DOHH2 (cell line): Measurements from ENCODE around the gene CLMN.
"Not testable (repeated sequence)": the region's sequence is repeated elsewhere in the genome, so short reads cannot be mapped to it uniquely, and the experiment has no call there.

Source experiments
- H3F3A ChIP-seq: fragments of 200-600 bp; sonication (generic), shearing (Covaris generic); 2 replicates; pipeline ENCODE4 v1.6.0; 2016; ENCODE audit warnings: antibody characterized with exemption, mild to moderate bottlenecking; ENCODE audit not compliant: control insufficient read depth, insufficient read depth
- H3K27ac ChIP-seq: fragments of 200-600 bp; sonication (generic); 2 replicates; pipeline ENCODE4 v1.5.1; 2014; ENCODE audit warnings: low read depth, mild to moderate bottlenecking, low read length, moderate library complexity
- H3K27me3 ChIP-seq: fragments of 200-600 bp; sonication (generic); 2 replicates; pipeline ENCODE4 v1.6.1; 2014; ENCODE audit warnings: mild to moderate bottlenecking, low read length, mixed read lengths; ENCODE audit not compliant: control insufficient read depth
- H3K36me3 ChIP-seq: fragments of 200-600 bp; sonication (generic); 2 replicates; pipeline ENCODE4 v1.6.1; 2014; ENCODE audit warnings: mild to moderate bottlenecking, low read length, moderate library complexity, mixed read lengths; ENCODE audit not compliant: control insufficient read depth
- H3K4me1 ChIP-seq: fragments of 200-600 bp; sonication (generic); 2 replicates; pipeline ENCODE4 v1.6.1; 2014; ENCODE audit warnings: mild to moderate bottlenecking, low read length, mixed read lengths; ENCODE audit not compliant: control insufficient read depth
- H3K4me2 ChIP-seq: fragments of 200-600 bp; sonication (generic); 2 replicates; pipeline ENCODE4 v1.6.0; 2014; ENCODE audit warnings: mild to moderate bottlenecking, low read length, moderate library complexity
- H3K4me3 ChIP-seq: fragments of 200-600 bp; sonication (generic); 2 replicates; pipeline ENCODE4 v1.5.1; 2014; ENCODE audit warnings: mild to moderate bottlenecking, low read length, mixed read lengths
- H3K79me2 ChIP-seq: fragments of 200-600 bp; sonication (generic); 2 replicates; pipeline ENCODE4 v1.6.1; 2014; ENCODE audit warnings: mild to moderate bottlenecking, low read length, mixed read lengths; ENCODE audit not compliant: control insufficient read depth
- H3K9me2 ChIP-seq: fragments of 200-600 bp; sonication (generic); replicated peaks from 2 replicates; pipeline ENCODE4 v1.6.1; 2014; ENCODE audit warnings: mild to moderate bottlenecking, low read length, mixed read lengths; ENCODE audit not compliant: control insufficient read depth
- H3K9me3 ChIP-seq: fragments of 200-600 bp; sonication (generic); 2 replicates; pipeline ENCODE4 v1.6.1; 2014; ENCODE audit warnings: antibody characterized with exemption, low read length, mixed read lengths; ENCODE audit not compliant: control insufficient read depth, insufficient read depth
- H4K20me1 ChIP-seq: fragments of 200-600 bp; sonication (generic); 2 replicates; pipeline ENCODE4 v1.6.0; 2014; ENCODE audit warnings: low read depth, mild to moderate bottlenecking, antibody characterized with exemption, low read length, moderate library complexity; ENCODE audit not compliant: control insufficient read depth, insufficient read depth
- EZH2phosphoT487 ChIP-seq: fragments of 200-600 bp; sonication (generic); IDR thresholded peaks from 2 replicates; pipeline ENCODE4 v1.6.1; 2017; ENCODE audit warnings: borderline replicate concordance, mild to moderate bottlenecking, antibody characterized with exemption, low read length, moderate library complexity, mixed read lengths
- TF ChIP-seq, protein P1 (sequence below): fragments of 200-600 bp; sonication (generic); IDR thresholded peaks from one replicate; pipeline ENCODE4 v1.5.1; 2014; ENCODE audit warnings: antibody characterized with exemption, mild to moderate bottlenecking, low read depth, low read length; ENCODE audit not compliant: poor library complexity, severe bottlenecking

CLMN gene

GRCh38 chr14:95204705-95205104 lies 115.0 kb downstream of the CLMN start:
- Histone ChIP-seq H3K27ac (no peak overlapping the region), H3F3A (no peaks in the 10 kb centered on the region), H3K9me2 (no peaks in the 10 kb centered on the region), H3K79me2 (no peaks in the 10 kb centered on the region), H3K4me1 (no peaks in the 10 kb centered on the region), H3K4me2 (no peak overlapping the region), H3K36me3 (no peaks in the 10 kb centered on the region), H3K27me3 (peaks cover 6% of the 10 kb centered on the region), H4K20me1 (no peaks in the 10 kb centered on the region), H3K4me3 (no peak overlapping the region), H3K9me3 (no peaks in the 10 kb centered on the region; the same call in 1 of the 2 replicates)
- no peak for TF ChIP-seq EZH2phosphoT487
- TF ChIP-seq, protein P1, sequence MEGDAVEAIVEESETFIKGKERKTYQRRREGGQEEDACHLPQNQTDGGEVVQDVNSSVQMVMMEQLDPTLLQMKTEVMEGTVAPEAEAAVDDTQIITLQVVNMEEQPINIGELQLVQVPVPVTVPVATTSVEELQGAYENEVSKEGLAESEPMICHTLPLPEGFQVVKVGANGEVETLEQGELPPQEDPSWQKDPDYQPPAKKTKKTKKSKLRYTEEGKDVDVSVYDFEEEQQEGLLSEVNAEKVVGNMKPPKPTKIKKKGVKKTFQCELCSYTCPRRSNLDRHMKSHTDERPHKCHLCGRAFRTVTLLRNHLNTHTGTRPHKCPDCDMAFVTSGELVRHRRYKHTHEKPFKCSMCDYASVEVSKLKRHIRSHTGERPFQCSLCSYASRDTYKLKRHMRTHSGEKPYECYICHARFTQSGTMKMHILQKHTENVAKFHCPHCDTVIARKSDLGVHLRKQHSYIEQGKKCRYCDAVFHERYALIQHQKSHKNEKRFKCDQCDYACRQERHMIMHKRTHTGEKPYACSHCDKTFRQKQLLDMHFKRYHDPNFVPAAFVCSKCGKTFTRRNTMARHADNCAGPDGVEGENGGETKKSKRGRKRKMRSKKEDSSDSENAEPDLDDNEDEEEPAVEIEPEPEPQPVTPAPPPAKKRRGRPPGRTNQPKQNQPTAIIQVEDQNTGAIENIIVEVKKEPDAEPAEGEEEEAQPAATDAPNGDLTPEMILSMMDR, result no peak

DNA sequence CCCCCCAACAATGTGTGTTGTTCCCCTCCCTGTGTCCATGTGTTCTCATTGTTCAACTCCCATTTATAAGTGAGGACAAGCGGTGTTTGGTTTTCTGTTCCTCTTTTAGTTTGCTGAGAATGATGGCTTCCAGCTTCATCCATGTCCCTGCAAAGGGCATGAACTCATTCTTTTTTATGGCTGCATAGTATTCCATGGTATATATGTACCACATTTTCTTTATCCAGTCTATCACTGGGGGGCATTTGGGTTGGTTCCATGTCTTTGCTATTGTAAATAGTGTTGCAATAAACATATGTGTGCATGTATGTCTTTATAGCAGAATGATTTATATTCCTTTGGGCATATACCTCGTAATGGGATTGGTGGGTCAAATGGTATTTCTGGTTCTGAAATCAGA lies 118.0 kb downstream of the CLMN start:
- H3K4me1 ChIP-seq, H3K79me2 ChIP-seq, H3K27me3 ChIP-seq, H3F3A ChIP-seq, H4K20me1 ChIP-seq, H3K4me2 ChIP-seq, H3K27ac ChIP-seq, H3K36me3 ChIP-seq, H3K9me2 ChIP-seq, H3K9me3 ChIP-seq, H3K4me3 ChIP-seq: not testable (repeated sequence)

GRCh38 chr14:95200404-95200803 lies 119.3 kb downstream of the CLMN start:
- H3K36me3 ChIP-seq, result no peaks in the 10 kb centered on the region
- peaks cover 4% of the 10 kb centered on the region for H3K4me1 ChIP-seq
- no peak overlapping the region for H3K4me2 ChIP-seq
- no peaks in the 10 kb centered on the region for H3K79me2 ChIP-seq
- TF ChIP-seq, protein P1, result no peak
- TF ChIP-seq EZH2phosphoT487, result no peak
- no peaks in the 10 kb centered on the region for H4K20me1 ChIP-seq
- no peaks in the 10 kb centered on the region for H3K9me2 ChIP-seq
- no peak overlapping the region for H3K4me3 ChIP-seq
- no peaks in the 10 kb centered on the region; the same call in 1 of the 2 replicates for H3K9me3 ChIP-seq
- H3K27me3 ChIP-seq, result peaks cover 4% of the 10 kb centered on the region; the same call in 1 of the 2 replicates
- H3K27ac ChIP-seq, result no peak overlapping the region
- H3F3A ChIP-seq, result no peaks in the 10 kb centered on the region

DNA sequence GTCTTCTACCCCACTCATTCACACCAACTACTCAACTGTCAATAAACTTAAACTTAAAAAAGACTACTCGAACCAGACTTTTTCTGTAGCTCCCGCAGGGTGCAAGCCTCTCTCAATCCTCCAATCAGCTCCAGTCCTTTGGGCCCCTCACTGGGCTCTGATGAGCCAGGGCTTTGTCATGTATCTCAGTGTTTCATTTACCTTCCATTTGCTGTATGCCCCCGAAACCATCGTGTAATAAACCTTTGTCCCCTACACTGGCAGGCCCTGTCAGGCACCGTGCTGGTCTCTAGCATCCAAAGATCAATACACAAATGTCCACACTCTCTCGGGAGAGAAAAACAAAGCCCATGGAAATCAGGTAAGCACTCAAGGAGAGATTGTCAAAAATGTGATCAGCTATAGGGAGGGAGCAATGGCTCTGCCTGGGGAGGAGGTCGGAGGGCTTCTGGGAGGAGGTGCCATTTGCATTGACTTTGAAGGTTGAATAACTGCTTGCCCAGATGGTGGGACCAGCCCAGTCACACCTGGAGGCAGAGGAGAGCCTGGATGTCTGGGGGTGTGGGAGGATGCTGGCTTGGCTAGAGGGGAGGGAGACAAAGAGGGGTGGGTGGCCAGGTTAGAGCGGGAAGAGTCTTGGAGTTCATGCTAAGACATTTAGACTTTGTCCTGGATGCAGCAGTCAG lies 120.3 kb downstream of the CLMN start:
- Histone ChIP-seq H4K20me1 (no peaks in the 10 kb centered on the region), H3K79me2 (no peaks in the 10 kb centered on the region), H3K9me2 (no peaks in the 10 kb centered on the region), H3K27me3 (no peaks in the 10 kb centered on the region), H3F3A (no peaks in the 10 kb centered on the region), H3K27ac (no peak overlapping the region), H3K4me1 (peaks cover 4% of the 10 kb centered on the region), H3K9me3 (no peaks in the 10 kb centered on the region; the same call in 1 of the 2 replicates), H3K4me2 (no peak overlapping the region), H3K4me3 (no peak overlapping the region), H3K36me3 (no peaks in the 10 kb centered on the region)
- no peak for TF ChIP-seq EZH2phosphoT487
- TF ChIP-seq, protein P1, result no peak
